ENCODE data around the gene BBS9. TPM values are rescaled to one million over a fixed set of nuclear protein-coding genes. Genes with fewer than 3 reads are reported as not detected.

BBS9 gene
- total and polyA plus RNA-seq, 2 experiments from 2014 or later = 27.2 to 66.1 TPM

DNA sequence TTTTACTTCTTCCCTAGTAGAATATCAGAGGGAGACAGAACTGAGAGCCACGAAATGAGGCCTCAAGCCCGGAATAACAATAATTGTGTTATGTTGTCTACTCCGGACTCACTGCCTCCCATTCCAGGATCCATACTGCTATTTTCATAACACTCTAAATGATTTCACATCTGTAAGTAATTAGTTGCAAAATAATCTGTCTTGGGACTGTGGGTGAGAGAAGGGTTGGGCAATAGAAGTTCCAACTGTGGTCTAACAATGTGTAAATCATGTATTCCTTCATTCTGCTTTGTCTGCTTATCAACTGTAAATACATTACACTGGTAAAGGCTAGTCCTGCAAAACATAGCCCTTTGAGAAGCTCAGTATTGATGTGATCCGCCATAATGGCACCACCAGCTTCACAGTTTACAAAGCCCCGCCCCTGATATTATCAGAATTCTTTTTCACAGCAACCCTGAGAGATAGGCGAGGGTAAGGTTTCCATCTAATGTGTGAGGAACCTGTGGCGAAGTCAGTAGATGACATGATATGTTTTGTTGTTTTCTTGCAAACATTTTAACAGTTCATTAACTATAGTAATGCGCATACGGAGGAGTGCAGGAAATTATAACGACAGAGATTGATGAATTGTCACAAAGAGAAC, 510.3 kb downstream of the BBS9 start (continued):
- TF ChIP-seq CTCF (conservative IDR thresholded peaks at IDR 0.05; ENCODE audit: low read depth in 2 of 2) (no peak), EZH2phosphoT487 (IDR thresholded peaks at IDR 0.05; ENCODE audit: unreplicated experiment) (no peak), EZH2 (IDR thresholded peaks at IDR 0.05; ENCODE audit: low read depth, unreplicated experiment) (no peak), ETS1 (IDR thresholded peaks at IDR 0.05) (no peak)

DNA sequence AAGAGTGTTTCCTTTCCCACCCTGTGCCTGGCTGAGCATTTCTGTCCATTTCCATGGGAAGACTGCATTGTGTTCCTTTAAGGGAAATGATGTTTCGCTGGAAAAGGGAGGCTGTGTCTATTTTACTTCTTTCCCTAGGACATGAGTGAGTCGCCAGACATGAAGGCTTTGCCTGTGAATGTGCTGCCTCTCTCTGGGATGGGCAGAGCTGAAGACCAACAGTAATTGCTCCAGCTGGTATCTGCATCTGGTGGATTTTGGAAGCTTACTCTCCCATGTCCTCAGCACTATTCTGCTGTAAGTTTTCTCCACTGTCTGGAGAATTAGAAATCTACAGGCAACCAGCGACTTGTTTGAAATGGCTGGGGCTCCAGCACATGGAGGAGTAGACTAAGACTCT, 511.4 kb downstream of the BBS9 start:
- no peak overlapping the region for H3K4me3 ChIP-seq
- H3K9me2 ChIP-seq (ENCODE audit: insufficient read depth) = 0 out of 2 replicates have a peak, but pooled peaks cover 3% of the 10 kb centered on the region
- no peaks in the 10 kb centered on the region for H3K36me3 ChIP-seq (ENCODE audit: insufficient read depth)
- DNase-seq (ENCODE audit: low spot score) = no peak
- H3K4me1 Mint-ChIP-seq = peaks cover 2% of the 10 kb centered on the region; the same call in 2 of the 3 replicates
- no peaks in the 10 kb centered on the region for H4K20me1 ChIP-seq (replicated peaks; ENCODE audit: insufficient read depth)
- no peaks in the 10 kb centered on the region for H3K27me3 Mint-ChIP-seq (ENCODE audit: insufficient read depth, low read depth, poor library complexity)
- no peaks in the 10 kb centered on the region for H3K9me3 Mint-ChIP-seq
- H2AFZ ChIP-seq = no peak overlapping the region
- no peaks in the 10 kb centered on the region for H3K4me1 ChIP-seq (ENCODE audit: insufficient read depth)
- H3K36me3 Mint-ChIP-seq (ENCODE audit: low read depth) = no peaks in the 10 kb centered on the region
- H3K4me3 Mint-ChIP-seq = no peak overlapping the region
- no peaks in the 10 kb centered on the region for H3K27me3 ChIP-seq (ENCODE audit: insufficient read depth)
- H3F3A ChIP-seq (replicated peaks; ENCODE audit: low read depth) = no peaks in the 10 kb centered on the region
- H3K27ac ChIP-seq (ENCODE audit: low read depth) = no peak overlapping the region
- no peak overlapping the region for H3K27ac Mint-ChIP-seq
- no peak for ATAC-seq
- H3K4me2 ChIP-seq = no peak overlapping the region
- no peaks in the 10 kb centered on the region for H3K79me2 ChIP-seq (replicated peaks; ENCODE audit: insufficient read depth)
- no peak for TF ChIP-seq STAT1 (IDR thresholded peaks at IDR 0.05; ENCODE audit: unreplicated experiment)
- TF ChIP-seq CREB1 (CRISPR knock-in tag; IDR thresholded peaks at IDR 0.05; ENCODE audit: low read depth) = no peak
- TF ChIP-seq JUNB (IDR thresholded peaks at IDR 0.05; ENCODE audit: unreplicated experiment) = no peak
- no peak for TF ChIP-seq EZH2phosphoT487 (IDR thresholded peaks at IDR 0.05; ENCODE audit: unreplicated experiment)
- no peak for TF ChIP-seq CTCF (conservative IDR thresholded peaks at IDR 0.05; ENCODE audit: low read depth in 2 of 2)
- TF ChIP-seq ZNF331 (CRISPR knock-in tag; IDR thresholded peaks at IDR 0.05; ENCODE audit: low read depth) = no peak
- TF ChIP-seq, protein P1, sequence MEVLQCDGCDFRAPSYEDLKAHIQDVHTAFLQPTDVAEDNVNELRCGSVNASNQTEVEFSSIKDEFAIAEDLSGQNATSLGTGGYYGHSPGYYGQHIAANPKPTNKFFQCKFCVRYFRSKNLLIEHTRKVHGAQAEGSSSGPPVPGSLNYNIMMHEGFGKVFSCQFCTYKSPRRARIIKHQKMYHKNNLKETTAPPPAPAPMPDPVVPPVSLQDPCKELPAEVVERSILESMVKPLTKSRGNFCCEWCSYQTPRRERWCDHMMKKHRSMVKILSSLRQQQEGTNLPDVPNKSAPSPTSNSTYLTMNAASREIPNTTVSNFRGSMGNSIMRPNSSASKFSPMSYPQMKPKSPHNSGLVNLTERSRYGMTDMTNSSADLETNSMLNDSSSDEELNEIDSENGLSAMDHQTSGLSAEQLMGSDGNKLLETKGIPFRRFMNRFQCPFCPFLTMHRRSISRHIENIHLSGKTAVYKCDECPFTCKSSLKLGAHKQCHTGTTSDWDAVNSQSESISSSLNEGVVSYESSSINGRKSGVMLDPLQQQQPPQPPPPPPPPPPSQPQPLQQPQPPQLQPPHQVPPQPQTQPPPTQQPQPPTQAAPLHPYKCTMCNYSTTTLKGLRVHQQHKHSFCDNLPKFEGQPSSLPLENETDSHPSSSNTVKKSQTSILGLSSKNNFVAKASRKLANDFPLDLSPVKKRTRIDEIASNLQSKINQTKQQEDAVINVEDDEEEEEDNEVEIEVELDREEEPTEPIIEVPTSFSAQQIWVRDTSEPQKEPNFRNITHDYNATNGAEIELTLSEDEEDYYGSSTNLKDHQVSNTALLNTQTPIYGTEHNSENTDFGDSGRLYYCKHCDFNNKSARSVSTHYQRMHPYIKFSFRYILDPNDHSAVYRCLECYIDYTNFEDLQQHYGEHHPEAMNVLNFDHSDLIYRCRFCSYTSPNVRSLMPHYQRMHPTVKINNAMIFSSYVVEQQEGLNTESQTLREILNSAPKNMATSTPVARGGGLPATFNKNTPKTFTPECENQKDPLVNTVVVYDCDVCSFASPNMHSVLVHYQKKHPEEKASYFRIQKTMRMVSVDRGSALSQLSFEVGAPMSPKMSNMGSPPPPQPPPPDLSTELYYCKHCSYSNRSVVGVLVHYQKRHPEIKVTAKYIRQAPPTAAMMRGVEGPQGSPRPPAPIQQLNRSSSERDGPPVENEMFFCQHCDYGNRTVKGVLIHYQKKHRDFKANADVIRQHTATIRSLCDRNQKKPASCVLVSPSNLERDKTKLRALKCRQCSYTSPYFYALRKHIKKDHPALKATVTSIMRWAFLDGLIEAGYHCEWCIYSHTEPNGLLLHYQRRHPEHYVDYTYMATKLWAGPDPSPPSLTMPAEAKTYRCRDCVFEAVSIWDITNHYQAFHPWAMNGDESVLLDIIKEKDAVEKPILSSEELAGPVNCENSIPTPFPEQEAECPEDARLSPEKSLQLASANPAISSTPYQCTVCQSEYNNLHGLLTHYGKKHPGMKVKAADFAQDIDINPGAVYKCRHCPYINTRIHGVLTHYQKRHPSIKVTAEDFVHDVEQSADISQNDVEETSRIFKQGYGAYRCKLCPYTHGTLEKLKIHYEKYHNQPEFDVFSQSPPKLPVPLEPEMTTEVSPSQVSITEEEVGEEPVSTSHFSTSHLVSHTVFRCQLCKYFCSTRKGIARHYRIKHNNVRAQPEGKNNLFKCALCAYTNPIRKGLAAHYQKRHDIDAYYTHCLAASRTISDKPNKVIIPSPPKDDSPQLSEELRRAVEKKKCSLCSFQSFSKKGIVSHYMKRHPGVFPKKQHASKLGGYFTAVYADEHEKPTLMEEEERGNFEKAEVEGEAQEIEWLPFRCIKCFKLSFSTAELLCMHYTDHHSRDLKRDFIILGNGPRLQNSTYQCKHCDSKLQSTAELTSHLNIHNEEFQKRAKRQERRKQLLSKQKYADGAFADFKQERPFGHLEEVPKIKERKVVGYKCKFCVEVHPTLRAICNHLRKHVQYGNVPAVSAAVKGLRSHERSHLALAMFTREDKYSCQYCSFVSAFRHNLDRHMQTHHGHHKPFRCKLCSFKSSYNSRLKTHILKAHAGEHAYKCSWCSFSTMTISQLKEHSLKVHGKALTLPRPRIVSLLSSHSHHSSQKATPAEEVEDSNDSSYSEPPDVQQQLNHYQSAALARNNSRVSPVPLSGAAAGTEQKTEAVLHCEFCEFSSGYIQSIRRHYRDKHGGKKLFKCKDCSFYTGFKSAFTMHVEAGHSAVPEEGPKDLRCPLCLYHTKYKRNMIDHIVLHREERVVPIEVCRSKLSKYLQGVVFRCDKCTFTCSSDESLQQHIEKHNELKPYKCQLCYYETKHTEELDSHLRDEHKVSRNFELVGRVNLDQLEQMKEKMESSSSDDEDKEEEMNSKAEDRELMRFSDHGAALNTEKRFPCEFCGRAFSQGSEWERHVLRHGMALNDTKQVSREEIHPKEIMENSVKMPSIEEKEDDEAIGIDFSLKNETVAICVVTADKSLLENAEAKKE (CRISPR knock-in tag; IDR thresholded peaks at IDR 0.05) = no peak
- no peak for TF ChIP-seq POLR2AphosphoS5 (IDR thresholded peaks at IDR 0.05; ENCODE audit: low read depth)
- TF ChIP-seq ETS1 (IDR thresholded peaks at IDR 0.05) = no peak

Measured in GM23338 (cell line).